Measurements from ENCODE around the gene GJD3. TPM values are rescaled to one million over a fixed set of nuclear protein-coding genes. Genes with fewer than 3 reads are reported as not detected.

GJD3 gene
- total and polyA plus RNA-seq, 9 of the 15 experiments (the other 6 are each of a cell fraction or from before 2014, with no cell fraction given) = 0.17 to 0.38 TPM; not detected in 7

GRCh38 chr17:40313668-40314583 is 50.6 kb downstream of the GJD3 start:
- no peak overlapping the region for H3K4me3 ChIP-seq
- H3K27me3 ChIP-seq (ENCODE audit: control insufficient read depth in 2 of 2, insufficient read depth in 2 of 2, low read length in 2 of 2) = no peaks in the 10 kb centered on the region
- H3K36me3 ChIP-seq (ENCODE audit: control insufficient read depth, insufficient read depth, low read length) = no peaks in the 10 kb centered on the region
- H3K79me2 ChIP-seq (ENCODE audit: control insufficient read depth, insufficient read depth, low read length) = peaks cover 9% of the 10 kb centered on the region
- no peak overlapping the region for H3K9ac ChIP-seq (ENCODE audit: insufficient read depth in 1 of 2, low read depth in 2 of 2, low read length in 2 of 2)
- H3K9me3 ChIP-seq (replicated peaks; ENCODE audit: control insufficient read depth, insufficient read depth, low read depth, low read length) = no peaks in the 10 kb centered on the region
- ATAC-seq (no peak), DNase-seq (ENCODE audit: extremely low read depth in 1 of 4, low spot score in 3 of 4) (no peak), FAIRE-seq (no peak)
- BruUV-seq (replicated peaks) = no TSS peak
- H3K4me2 ChIP-seq (ENCODE audit: insufficient read depth, low read length) = no peak overlapping the region
- peaks cover 40 to 52% of the 10 kb centered on the region in 2 experiments for H3K4me1 ChIP-seq (replicated peaks in 1 of 2; ENCODE audit: control insufficient read depth in 2 of 2, insufficient read depth in 2 of 2, low read length in 2 of 2)
- TF ChIP-seq ZNF184 (CRISPR knock-in tag; IDR thresholded peaks at IDR 0.05) (no peak), USF1 (CRISPR knock-in tag; IDR thresholded peaks at IDR 0.05) (no peak), KLF13 (tag; IDR thresholded peaks at IDR 0.05; ENCODE audit: borderline replicate concordance, low read depth) (no peak), PHF21A (IDR thresholded peaks at IDR 0.05; ENCODE audit: borderline replicate concordance, low read depth) (no peak), JUN (IDR thresholded peaks at IDR 0.05; ENCODE audit: borderline replicate concordance, low read depth, low read length) (no peak), JUN (CRISPR knock-in tag; IDR thresholded peaks at IDR 0.05; ENCODE audit: borderline replicate concordance) (no peak), PTTG1 (tag; IDR thresholded peaks at IDR 0.05; ENCODE audit: low read depth) (no peak), ZNF436 (CRISPR knock-in tag; IDR thresholded peaks at IDR 0.05) (no peak), ZFP30 (CRISPR knock-in tag; IDR thresholded peaks at IDR 0.05; ENCODE audit: borderline replicate concordance) (no peak), BRD4 (IDR thresholded peaks at IDR 0.05) (no peak), ZNF24 (IDR thresholded peaks at IDR 0.05) (no peak), ARID4B (CRISPR knock-in tag; IDR thresholded peaks at IDR 0.05) (no peak), HDAC8 (tag; IDR thresholded peaks at IDR 0.05) (no peak), HNRNPLL (IDR thresholded peaks at IDR 0.05; ENCODE audit: low read depth, low read length, poor library complexity, severe bottlenecking) (no peak)
- H3K27ac ChIP-seq (ENCODE audit: extremely low read depth, low read depth, low read length) = no peak overlapping the region
- ChIA-PET POLR2A (no interaction called here), CTCF (ENCODE audit: low intra/inter-chr PET ratio) (no interaction called here)
- H2AFZ ChIP-seq (ENCODE audit: low read depth, low read length) = no peak overlapping the region
- H4K20me1 ChIP-seq (replicated peaks; ENCODE audit: control insufficient read depth, insufficient read depth, low read length) = no peaks in the 10 kb centered on the region
- in situ Hi-C loops (cut with MboI) (no loop called here), intact Hi-C loops (cut with micrococcal nuclease) (no loop called here)
- 52% methylated on average over 5 of the region's 7 CpGs for WGBS (ENCODE audit: insufficient coverage, low coverage, missing lambda C conversion rate)
- no peaks in the 10 kb centered on the region for H3K9me1 ChIP-seq (ENCODE audit: control insufficient read depth, insufficient read depth, low read length)

All from K562 (cell line).